Tibial artery (tissue), 4 donors: ENCODE results near the gene CPA1.

Experiments
- DNase-seq, 2 donors: peaks; one replicate each; pipeline ENCODE4 v3.0.0-alpha.2; 2019
- H3K27ac ChIP-seq, 2 donors: fragments of 200-600 bp; sonication (generic) in 1 of 2; 1 replicate in 1 of 2; 2 replicates in 1 of 2; pipeline ENCODE4 v1.5.1; 2018 to 2019; ENCODE audit warnings: mild to moderate bottlenecking in 1 of 2
- H3K27me3 ChIP-seq, 2 donors: fragments of 200-600 bp; sonication (generic) in 1 of 2; one replicate each; pipeline versions ENCODE4 v1.5.1 to v1.6.0; 2016 to 2019
- H3K36me3 ChIP-seq, 3 donors: fragments of 200-600 bp; sonication (generic) in 2 of 3; one replicate each; pipeline ENCODE4 v1.5.1; 2016 to 2019; ENCODE audit warnings: mild to moderate bottlenecking in 2 of 3
- H3K4me1 ChIP-seq, 4 donors: fragments of 200-600 bp; sonication (generic) in 2 of 4; 1 replicate in 3 of 4; 2 replicates in 1 of 4; pipeline ENCODE4 v1.5.1; 2016 to 2019
- H3K4me3 ChIP-seq, 2 donors: fragments of 200-600 bp; sonication (generic) in 1 of 2; 1 replicate in 1 of 2; 2 replicates in 1 of 2; pipeline ENCODE4 v1.5.1; 2018 to 2019; ENCODE audit warnings: mild to moderate bottlenecking in 2 of 2
- H3K9me3 ChIP-seq, 3 donors: fragments of 200-600 bp; sonication (generic) in 1 of 3; one replicate each; pipeline ENCODE4 v1.5.1; 2016 to 2019
- CTCF ChIP-seq, 2 experiments: fragments of 200-600 bp in 1 of 2; fragments of 450-650 bp in 1 of 2; IDR thresholded peaks; one replicate each; pipeline ENCODE4 v1.5.1; 2017 to 2019; ENCODE audit warnings: antibody characterized with exemption in 2 of 2, mild to moderate bottlenecking in 1 of 2, moderate library complexity in 1 of 2
- intact Hi-C: fragments of 100-400 bp; cut with DNase I; formaldehyde crosslinking; loops from one replicate; pipeline ENCODE4 v1.15.0; 2023; ENCODE audit warnings: low total_unique reads

CPA1 gene

GRCh38 chr7:130380861-130381455, 664 bp downstream of the CPA1 start:
- no peaks in the 10 kb centered on the region for H3K9me3 ChIP-seq
- no peak for DNase-seq
- no peak for TF ChIP-seq CTCF (IDR thresholded peaks at IDR 0.05)
- no peak overlapping the region for H3K4me3 ChIP-seq
- intact Hi-C loops: no loop called here
- H3K27me3 ChIP-seq: no peaks in the 10 kb centered on the region
- peak overlapping the region in 1 of 2 donors; percentile 58 for H3K27ac ChIP-seq
- H3K36me3 ChIP-seq: no peaks in the 10 kb centered on the region
- peaks cover 0 to 18% (median 15%) of the 10 kb centered on the region in 4 donors for H3K4me1 ChIP-seq

DNA sequence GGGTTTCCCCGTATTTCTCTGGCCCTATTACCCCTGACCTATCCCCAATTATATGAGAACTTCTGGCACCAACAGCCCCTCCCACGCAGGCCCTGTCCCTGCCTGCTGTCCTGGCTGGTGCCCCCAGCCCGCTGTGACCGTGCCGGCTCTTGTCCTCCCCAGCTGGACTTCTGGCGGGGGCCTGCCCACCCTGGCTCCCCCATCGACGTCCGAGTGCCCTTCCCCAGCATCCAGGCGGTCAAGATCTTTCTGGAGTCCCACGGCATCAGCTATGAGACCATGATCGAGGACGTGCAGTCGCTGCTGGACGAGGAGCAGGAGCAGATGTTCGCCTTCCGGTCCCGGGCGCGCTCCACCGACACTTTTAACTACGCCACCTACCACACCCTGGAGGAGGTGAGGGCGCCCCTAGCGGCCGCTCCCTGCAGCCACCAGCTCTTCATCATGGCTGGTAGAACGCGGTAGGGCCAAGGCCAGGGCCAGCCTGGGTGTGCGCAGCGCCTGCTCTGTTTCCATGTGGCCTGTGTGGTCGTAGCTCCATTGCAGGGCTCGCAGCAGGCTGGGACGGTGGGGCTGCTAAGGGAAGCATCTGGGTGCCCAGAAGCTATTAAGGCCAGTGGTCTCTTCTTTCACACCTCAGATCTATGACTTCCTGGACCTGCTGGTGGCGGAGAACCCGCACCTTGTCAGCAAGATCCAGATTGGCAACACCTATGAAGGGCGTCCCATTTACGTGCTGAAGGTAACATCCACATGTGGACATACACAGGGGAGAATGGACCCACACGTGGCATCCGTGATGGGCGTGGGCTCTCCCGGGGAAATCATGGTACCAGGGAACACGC, 1.4 kb downstream of the CPA1 start:
- Histone ChIP-seq H3K36me3 (no peaks in the 10 kb centered on the region), H3K4me3 (no peak overlapping the region), H3K9me3 (no peaks in the 10 kb centered on the region), H3K4me1 (peaks cover 0 to 18% (median 15%) of the 10 kb centered on the region in 4 donors), H3K27me3 (no peaks in the 10 kb centered on the region), H3K27ac (no peak overlapping the region)
- DNase-seq: peak in 1 of 2 donors; percentile 61
- intact Hi-C loops: no loop called here
- TF ChIP-seq CTCF (IDR thresholded peaks at IDR 0.05): no peak

- no peaks in the 10 kb centered on the region for H3K27me3 ChIP-seq
- H3K9me3 ChIP-seq: no peaks in the 10 kb centered on the region
- DNase-seq: no peak
- peaks cover 0 to 18% (median 15%) of the 10 kb centered on the region in 4 donors for H3K4me1 ChIP-seq
- no peak for TF ChIP-seq CTCF (IDR thresholded peaks at IDR 0.05)
- no peak overlapping the region for H3K27ac ChIP-seq
- intact Hi-C loops: no loop called here
- H3K36me3 ChIP-seq: no peaks in the 10 kb centered on the region
- no peak overlapping the region for H3K4me3 ChIP-seq
Measured at GRCh38 chr7:130383187-130383980, 3.1 kb downstream of the CPA1 start.

GRCh38 chr7:130384371-130384801, 4.1 kb downstream of the CPA1 start:
- DNase-seq: no peak
- no peak for TF ChIP-seq CTCF (IDR thresholded peaks at IDR 0.05)
- Histone ChIP-seq H3K36me3 (no peaks in the 10 kb centered on the region), H3K4me3 (no peak overlapping the region), H3K4me1 (peaks cover 0 to 16% (median 13%) of the 10 kb centered on the region in 4 donors), H3K9me3 (no peaks in the 10 kb centered on the region), H3K27me3 (no peaks in the 10 kb centered on the region), H3K27ac (no peak overlapping the region)
- intact Hi-C loops: no loop called here

DNA sequence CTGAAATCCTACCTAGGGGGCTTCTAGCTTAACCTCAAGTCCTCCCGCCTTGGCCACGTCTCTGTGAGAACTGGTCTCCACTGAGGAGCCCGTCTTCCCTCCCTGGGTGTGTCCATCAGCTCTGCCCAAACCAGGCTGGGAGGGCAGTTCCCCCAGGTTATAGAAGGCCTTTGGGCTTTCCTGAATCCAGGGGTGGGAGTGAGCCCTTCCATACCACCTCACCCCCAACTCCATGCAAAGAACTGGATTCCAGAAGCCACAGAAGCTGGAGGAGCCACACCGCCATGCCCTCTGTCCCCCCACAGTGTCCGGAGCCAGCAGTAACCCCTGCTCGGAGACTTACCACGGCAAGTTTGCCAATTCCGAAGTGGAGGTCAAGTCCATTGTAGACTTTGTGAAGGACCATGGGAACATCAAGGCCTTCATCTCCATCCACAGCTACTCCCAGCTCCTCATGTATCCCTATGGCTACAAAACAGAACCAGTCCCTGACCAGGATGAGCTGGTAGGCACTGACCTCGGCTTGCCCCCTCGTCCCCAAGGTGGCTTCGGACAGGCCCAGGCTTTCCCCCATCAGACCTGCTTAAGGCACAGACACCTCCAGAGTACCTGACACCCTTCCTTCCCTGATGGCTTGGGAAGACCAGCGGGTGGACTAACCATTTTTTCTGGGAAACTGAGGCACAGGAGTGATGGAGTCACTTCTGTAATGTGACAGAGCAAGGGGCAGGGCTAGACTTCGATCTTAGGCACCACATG, 4.7 kb downstream of the CPA1 start:
- H3K36me3 ChIP-seq: no peaks in the 10 kb centered on the region
- no peaks in the 10 kb centered on the region for H3K9me3 ChIP-seq
- TF ChIP-seq CTCF (IDR thresholded peaks at IDR 0.05): no peak
- no peak overlapping the region for H3K4me3 ChIP-seq
- H3K4me1 ChIP-seq: peaks cover 0 to 10% (median 7%) of the 10 kb centered on the region in 4 donors
- DNase-seq: no peak
- intact Hi-C loops: no loop called here
- H3K27ac ChIP-seq: no peak overlapping the region
- no peaks in the 10 kb centered on the region for H3K27me3 ChIP-seq
